Sigmoid colon (tissue), 4 donors: ENCODE results near the gene ZNF574.

Experiments used
- EP300 ChIP-seq, 4 donors: sonication (generic); formaldehyde crosslinking; IDR thresholded peaks; one replicate each; pipeline ENCODE4 v1.6.1; 2017; ENCODE audit warnings: antibody characterized with exemption in 4 of 4
- POLR2AphosphoS5 ChIP-seq, 4 donors: sonication (generic); formaldehyde crosslinking; IDR thresholded peaks; one replicate each; pipeline ENCODE4 v1.6.1; 2017; ENCODE audit warnings: antibody characterized with exemption in 4 of 4
- TF ChIP-seq, protein P1 (sequence below), 4 experiments: fragments of 450-650 bp in 3 of 4; fragments of 200-600 bp in 1 of 4; IDR thresholded peaks; one replicate each; pipeline ENCODE4 v1.5.1; 2016 to 2019; ENCODE audit warnings: antibody characterized with exemption in 4 of 4, mild to moderate bottlenecking in 3 of 4, moderate library complexity in 2 of 4

DNA sequence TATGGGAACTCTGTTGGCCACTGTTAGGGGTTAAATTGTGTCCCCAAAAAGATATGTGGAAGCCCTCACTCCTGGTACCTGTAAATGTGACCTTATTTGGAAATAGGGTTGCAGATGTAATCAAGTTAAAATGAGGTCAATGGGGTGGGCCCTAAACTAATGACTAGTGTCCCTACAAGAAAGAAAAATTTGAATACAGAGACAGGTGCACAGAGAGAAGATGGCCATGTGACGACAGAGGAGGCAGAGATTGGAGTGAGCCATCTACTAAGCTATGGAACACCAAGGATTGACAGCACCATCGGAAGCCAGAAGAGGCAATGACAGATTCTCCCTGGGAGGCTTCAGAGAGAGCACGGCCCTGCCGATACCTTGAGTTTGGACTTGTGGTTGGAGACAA is 39.7 kb downstream of the ZNF574 start:
- TF ChIP-seq, protein P1, sequence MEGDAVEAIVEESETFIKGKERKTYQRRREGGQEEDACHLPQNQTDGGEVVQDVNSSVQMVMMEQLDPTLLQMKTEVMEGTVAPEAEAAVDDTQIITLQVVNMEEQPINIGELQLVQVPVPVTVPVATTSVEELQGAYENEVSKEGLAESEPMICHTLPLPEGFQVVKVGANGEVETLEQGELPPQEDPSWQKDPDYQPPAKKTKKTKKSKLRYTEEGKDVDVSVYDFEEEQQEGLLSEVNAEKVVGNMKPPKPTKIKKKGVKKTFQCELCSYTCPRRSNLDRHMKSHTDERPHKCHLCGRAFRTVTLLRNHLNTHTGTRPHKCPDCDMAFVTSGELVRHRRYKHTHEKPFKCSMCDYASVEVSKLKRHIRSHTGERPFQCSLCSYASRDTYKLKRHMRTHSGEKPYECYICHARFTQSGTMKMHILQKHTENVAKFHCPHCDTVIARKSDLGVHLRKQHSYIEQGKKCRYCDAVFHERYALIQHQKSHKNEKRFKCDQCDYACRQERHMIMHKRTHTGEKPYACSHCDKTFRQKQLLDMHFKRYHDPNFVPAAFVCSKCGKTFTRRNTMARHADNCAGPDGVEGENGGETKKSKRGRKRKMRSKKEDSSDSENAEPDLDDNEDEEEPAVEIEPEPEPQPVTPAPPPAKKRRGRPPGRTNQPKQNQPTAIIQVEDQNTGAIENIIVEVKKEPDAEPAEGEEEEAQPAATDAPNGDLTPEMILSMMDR (IDR thresholded peaks at IDR 0.05) = no peak
- TF ChIP-seq POLR2AphosphoS5 (IDR thresholded peaks at IDR 0.05) = no peak
- no peak for TF ChIP-seq EP300 (IDR thresholded peaks at IDR 0.05)
